ENCODE results near the gene THRAP3.

The THRAP3 gene

GRCh38 chr1:36322786-36323635, 98.8 kb downstream of the THRAP3 start:
- no peak for TF ChIP-seq CTCF (IDR thresholded peaks at IDR 0.05; ENCODE audit: borderline replicate concordance, insufficient read depth, low read depth, low read length)
- peak overlapping the region; percentile 64 for H3K4me3 ChIP-seq (ENCODE audit: low read depth, low read length)

DNA sequence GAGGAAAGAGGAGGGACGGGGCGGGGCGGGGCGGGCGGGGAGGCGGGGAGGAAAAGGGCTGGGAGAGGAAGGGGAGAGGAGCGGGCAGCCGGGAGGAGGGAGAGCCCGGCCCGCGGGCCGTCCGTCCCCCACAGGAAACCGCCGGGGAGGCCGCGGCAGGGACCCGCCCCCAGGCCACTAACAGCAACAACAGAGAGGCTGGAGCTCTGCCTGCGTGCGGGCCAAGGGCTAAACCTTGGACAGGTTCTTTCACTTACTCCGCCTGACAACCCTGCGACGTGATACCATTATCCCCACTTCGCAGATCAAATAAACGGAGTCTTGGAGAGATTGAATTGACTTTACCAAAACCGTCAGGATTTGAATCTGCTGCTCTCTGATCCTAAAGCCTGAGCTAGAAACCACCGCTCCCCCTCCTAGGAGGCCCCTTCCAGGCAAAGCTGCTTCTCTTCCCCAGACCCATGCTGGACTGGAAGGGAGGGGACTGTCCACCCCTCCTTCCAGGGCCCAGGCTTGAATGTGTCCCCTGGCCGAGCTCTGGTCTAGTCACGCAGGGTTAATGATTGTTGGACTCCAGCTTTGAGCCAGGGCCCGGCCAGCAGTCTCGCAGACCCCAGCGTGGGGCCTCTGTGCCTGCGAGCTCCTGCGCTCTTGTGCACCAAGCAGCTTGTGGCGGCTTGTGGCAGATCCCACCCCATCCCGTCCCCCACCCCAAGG, 99.6 kb downstream of the THRAP3 start, which contains the start of gene EVA1B:
EVA1B (minus strand) TSS at position 10 of the 717 bp plus-strand sequence. CDS start 608 bp downstream, outside the sequence.
- peak within 1 kb of the TSS; percentile 64 for H3K4me3 ChIP-seq (ENCODE audit: low read depth, low read length)
- TF ChIP-seq CTCF (IDR thresholded peaks at IDR 0.05; ENCODE audit: borderline replicate concordance, insufficient read depth, low read depth, low read length), result no peak

DNA sequence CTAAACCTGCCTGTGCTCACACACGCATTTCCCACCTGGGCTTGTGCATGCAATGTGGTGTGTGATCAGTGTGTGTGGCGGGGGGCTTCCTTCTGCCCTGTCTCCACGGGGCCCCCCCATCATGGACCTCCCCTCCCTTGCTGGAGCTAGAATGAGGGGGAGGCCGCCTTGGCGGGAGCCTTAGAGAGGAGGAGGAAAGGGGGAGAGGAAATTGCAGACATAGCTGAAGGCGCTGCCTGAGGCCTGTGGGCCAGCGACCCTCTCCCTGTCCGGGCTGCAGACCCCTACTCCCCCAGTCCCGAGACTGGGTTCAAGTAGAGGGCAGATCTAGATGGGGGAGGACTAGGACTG, 100.1 kb downstream of the THRAP3 start:
- no peak for TF ChIP-seq CTCF (IDR thresholded peaks at IDR 0.05; ENCODE audit: borderline replicate concordance, insufficient read depth, low read depth, low read length)
- H3K4me3 ChIP-seq (ENCODE audit: low read depth, low read length), result no peak overlapping the region

DNA sequence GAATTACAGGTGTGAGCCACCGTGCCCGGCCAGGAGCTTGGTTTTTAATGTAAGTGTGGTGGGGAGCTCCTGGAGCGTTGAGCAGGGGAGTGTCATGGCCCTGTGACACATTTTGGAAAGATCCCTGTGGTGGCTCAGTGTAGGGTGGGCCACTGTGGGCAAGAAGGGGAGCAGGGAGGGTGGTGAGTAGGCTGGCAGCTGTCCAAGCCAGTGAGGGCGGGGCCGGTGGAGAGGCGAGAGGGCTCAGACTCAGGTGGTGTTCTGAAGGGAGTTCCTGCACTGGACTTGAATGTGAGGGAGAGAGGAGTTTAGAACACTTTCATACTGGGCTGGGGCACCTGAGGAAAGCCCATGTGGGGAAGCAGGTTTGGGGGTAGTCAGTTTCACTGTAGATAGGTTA, 102.3 kb downstream of the THRAP3 start:
- TF ChIP-seq CTCF (IDR thresholded peaks at IDR 0.05; ENCODE audit: borderline replicate concordance, insufficient read depth, low read depth, low read length), result no peak
- no peak overlapping the region for H3K4me3 ChIP-seq (ENCODE audit: low read depth, low read length)

DNA sequence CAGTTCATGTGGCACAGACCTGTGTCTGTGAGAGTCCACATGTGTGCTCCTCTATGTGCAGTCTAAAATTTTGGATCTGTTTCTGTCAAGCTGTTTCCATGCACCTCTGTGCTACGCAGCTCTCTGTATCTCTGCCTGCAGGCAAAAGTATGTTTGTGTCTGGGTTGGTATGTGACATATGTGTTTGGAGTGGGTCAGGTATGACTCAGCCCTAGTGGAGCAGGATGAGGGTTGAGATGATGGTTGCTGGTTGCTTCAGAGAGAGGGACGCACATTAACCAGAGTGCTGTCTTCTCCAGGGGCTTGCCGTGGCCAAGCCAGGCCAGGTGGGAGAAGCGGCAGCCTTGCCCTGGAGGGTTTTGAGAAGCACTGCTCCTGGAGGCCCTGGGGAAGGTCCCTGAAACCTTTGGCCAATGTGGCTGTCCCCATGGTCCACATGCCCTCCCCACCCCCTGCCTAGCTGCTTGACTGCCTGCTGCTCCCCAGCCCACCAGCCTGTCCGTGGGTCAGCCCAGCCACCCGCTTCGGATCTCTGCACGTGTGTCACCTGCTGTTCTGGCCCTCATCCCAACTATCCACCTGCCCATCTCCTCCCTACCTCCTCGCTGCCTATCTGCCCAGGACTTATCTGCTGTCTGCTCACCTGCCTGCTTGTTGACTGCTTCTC, 103.3 kb downstream of the THRAP3 start:
- no peak for TF ChIP-seq CTCF (IDR thresholded peaks at IDR 0.05; ENCODE audit: borderline replicate concordance, insufficient read depth, low read depth, low read length)
- no peak overlapping the region for H3K4me3 ChIP-seq (ENCODE audit: low read depth, low read length)

DNA sequence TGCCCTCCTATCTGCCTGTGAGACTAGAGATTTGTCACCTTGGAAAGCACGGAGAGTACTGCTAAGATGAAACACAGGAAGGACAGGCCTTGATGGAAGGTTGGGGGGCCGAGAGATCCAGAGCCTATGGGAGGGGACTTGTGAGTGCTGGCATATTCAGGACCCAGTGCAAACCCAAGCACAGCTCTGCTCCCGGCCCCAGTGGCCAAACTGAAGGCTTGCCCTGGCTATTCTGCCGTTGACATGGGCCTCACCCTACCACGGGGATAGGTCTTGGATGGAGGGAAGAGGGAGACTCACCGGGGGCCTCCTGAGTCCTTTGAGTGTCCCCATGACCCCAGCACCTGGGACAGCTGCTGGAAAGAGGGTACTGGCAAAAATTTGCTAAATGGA, 103.8 kb downstream of the THRAP3 start:
- TF ChIP-seq CTCF (IDR thresholded peaks at IDR 0.05; ENCODE audit: borderline replicate concordance, insufficient read depth, low read depth, low read length), result no peak
- H3K4me3 ChIP-seq (ENCODE audit: low read depth, low read length), result no peak overlapping the region

Data from GM12875 (cell line).